HG03045 (cell line): ENCODE data around the gene LGALS9B.
"Not testable (repeated sequence)": the region's sequence is repeated elsewhere in the genome, so short reads cannot be mapped to it uniquely, and the experiment has no call there.

Source experiments
- ATAC-seq: cut with Tn5 transposase; IDR thresholded peaks from one replicate; pipeline ENCODE4 v1.9.1; 2021; ENCODE audit warnings: mild to moderate bottlenecking, moderate library complexity; ENCODE audit not compliant: unreplicated experiment

Gene LGALS9B

GRCh38 chr17:20469107-20469506, 1.8 kb upstream of the LGALS9B start:
- not testable (repeated sequence) for ATAC-seq

- ATAC-seq, result not testable (repeated sequence)
Observed at GRCh38 chr17:20466999-20467398, 340 bp downstream of the LGALS9B start.

GRCh38 chr17:20466553-20466952, 786 bp downstream of the LGALS9B start:
- not testable (repeated sequence) for ATAC-seq

- not testable (repeated sequence) for ATAC-seq
Observed at GRCh38 chr17:20465535-20465934, 1.8 kb downstream of the LGALS9B start.

- not testable (repeated sequence) for ATAC-seq
Observed at GRCh38 chr17:20464854-20465414, 2.4 kb downstream of the LGALS9B start.

- not testable (repeated sequence) for ATAC-seq
Observed at GRCh38 chr17:20462158-20462557, 5.2 kb downstream of the LGALS9B start.

GRCh38 chr17:20457848-20458381, 9.4 kb downstream of the LGALS9B start:
- not testable (repeated sequence) for ATAC-seq

- ATAC-seq, result not testable (repeated sequence)
Observed at GRCh38 chr17:20455106-20455505, 12.2 kb downstream of the LGALS9B start.

GRCh38 chr17:20453820-20454434, 13.4 kb downstream of the LGALS9B start:
- ATAC-seq, result not testable (repeated sequence)

GRCh38 chr17:20450852-20451251, 16.5 kb downstream of the LGALS9B start:
- ATAC-seq, result not testable (repeated sequence)

GRCh38 chr17:20447534-20448321, 19.6 kb downstream of the LGALS9B start:
- ATAC-seq, result not testable (repeated sequence)

GRCh38 chr17:20446895-20447294, 20.4 kb downstream of the LGALS9B start:
- ATAC-seq, result not testable (repeated sequence)

- ATAC-seq, result not testable (repeated sequence)
Observed at GRCh38 chr17:20444581-20445236, 22.6 kb downstream of the LGALS9B start.

GRCh38 chr17:20444173-20444572, 23.2 kb downstream of the LGALS9B start:
- ATAC-seq, result not testable (repeated sequence)

- not testable (repeated sequence) for ATAC-seq
Observed at GRCh38 chr17:20443632-20444031, 23.7 kb downstream of the LGALS9B start.

GRCh38 chr17:20440665-20441064, 26.7 kb downstream of the LGALS9B start:
- not testable (repeated sequence) for ATAC-seq

- ATAC-seq, result not testable (repeated sequence)
Observed at GRCh38 chr17:20435166-20435565, 32.2 kb downstream of the LGALS9B start.

GRCh38 chr17:20433382-20433781, 34.0 kb downstream of the LGALS9B start:
- not testable (repeated sequence) for ATAC-seq

GRCh38 chr17:20427264-20427663, 40.1 kb downstream of the LGALS9B start:
- ATAC-seq, result not testable (repeated sequence)

GRCh38 chr17:20422826-20423225, 44.5 kb downstream of the LGALS9B start:
- not testable (repeated sequence) for ATAC-seq

GRCh38 chr17:20418838-20419237, 48.5 kb downstream of the LGALS9B start:
- ATAC-seq, result not testable (repeated sequence)
